ENCODE results near the gene PSMB5. TPM values are rescaled to one million over a fixed set of nuclear protein-coding genes. Genes with fewer than 3 reads are reported as not detected.

The PSMB5 gene
- total RNA-seq, 1 donor from 2014 or later = 302 TPM

Other genes with a start within 250 kb of the PSMB5 start
- 9.3 and 18.6 TPM in 2 replicates for gene SLC7A7, start 219.5 kb downstream of the PSMB5 start, total RNA-seq
- gene MRPL52, start 205.0 kb downstream of the PSMB5 start, total RNA-seq = 55.0 and 71.7 TPM in 2 replicates
- 237 and 295 TPM in 2 replicates for gene MMP14, start 198.3 kb downstream of the PSMB5 start, total RNA-seq
- gene LRP10, start 163.2 kb downstream of the PSMB5 start, total RNA-seq = 59.9 and 67.8 TPM in 2 replicates
- under 0.01 TPM in 1 of 2 replicates, not detected in the other for gene REM2, start 151.7 kb downstream of the PSMB5 start, total RNA-seq
- 59.9 and 75.2 TPM in 2 replicates for gene RBM23, start 115.8 kb downstream of the PSMB5 start, total RNA-seq
- 67.0 and 67.7 TPM in 2 replicates for gene PRMT5, start 105.5 kb downstream of the PSMB5 start, total RNA-seq
- gene HAUS4, start 77.8 kb downstream of the PSMB5 start, total RNA-seq = 57.4 and 58.2 TPM in 2 replicates
- gene AJUBA, start 52.3 kb downstream of the PSMB5 start, total RNA-seq = 66.8 and 72.2 TPM in 2 replicates
- gene C14orf93, start 24.8 kb downstream of the PSMB5 start, total RNA-seq = 7.5 and 8.0 TPM in 2 replicates
- not detected in 2 replicates for gene PSMB11, start 7.3 kb upstream of the PSMB5 start, total RNA-seq
- 6.3 and 13.9 TPM in 2 replicates for gene CDH24, start 22.6 kb upstream of the PSMB5 start, total RNA-seq
- 62.8 and 98.6 TPM in 2 replicates for gene ACIN1, start 60.2 kb upstream of the PSMB5 start, total RNA-seq
- gene C14orf119, start 60.6 kb upstream of the PSMB5 start, total RNA-seq = 48.5 and 52.5 TPM in 2 replicates
- gene CIROP, start 70.1 kb upstream of the PSMB5 start, total RNA-seq = not detected in 2 replicates
- gene CEBPE, start 84.4 kb upstream of the PSMB5 start, total RNA-seq = not detected in 2 replicates
- gene SLC7A8, start 148.8 kb upstream of the PSMB5 start, total RNA-seq = 0.46 and 0.78 TPM in 2 replicates
- gene RNF212B, start 203.0 kb upstream of the PSMB5 start, total RNA-seq = not detected in 2 replicates